ENCODE results near the gene CALN1. TPM values are rescaled to one million over a fixed set of nuclear protein-coding genes. Genes with fewer than 3 reads are reported as not detected.

The CALN1 gene
- total and polyA plus RNA-seq, 11 donors: not detected

- no peak for DNase-seq
- intact Hi-C loops (cut with DNase I): no loop called here
- H3K4me1 ChIP-seq: no peaks in the 10 kb centered on the region
- H3K36me3 ChIP-seq: no peaks in the 10 kb centered on the region
- no peak for ATAC-seq
- TF ChIP-seq CTCF (IDR thresholded peaks at IDR 0.05): no peak
- TF ChIP-seq POLR2A (IDR thresholded peaks at IDR 0.05): no peak
- H3K27me3 ChIP-seq: no peaks in the 10 kb centered on the region
- no peak overlapping the region for H3K27ac ChIP-seq
- 75 to 88% (median 81%) methylated on average over 7 of the region's 7 CpGs for WGBS, 4 donors
- no peaks in the 10 kb centered on the region for H3K9me3 ChIP-seq
- H3K4me3 ChIP-seq: no peak overlapping the region
Observed at GRCh38 chr7:71988201-71988600, 423.9 kb downstream of the CALN1 start.

GRCh38 chr7:71987200-71987767 lies 424.9 kb downstream of the CALN1 start:
- no peaks in the 10 kb centered on the region for H3K27me3 ChIP-seq
- no peak overlapping the region for H3K27ac ChIP-seq
- ATAC-seq: no peak
- intact Hi-C loops (cut with DNase I): no loop called here
- DNase-seq: no peak
- TF ChIP-seq CTCF (IDR thresholded peaks at IDR 0.05): no peak
- TF ChIP-seq POLR2A (IDR thresholded peaks at IDR 0.05): no peak
- no peaks in the 10 kb centered on the region for H3K36me3 ChIP-seq
- no peaks in the 10 kb centered on the region for H3K9me3 ChIP-seq
- no peaks in the 10 kb centered on the region for H3K4me1 ChIP-seq
- no peak overlapping the region for H3K4me3 ChIP-seq
- 81 to 85% (median 85%) methylated on average over 8 of the region's 8 CpGs for WGBS, 4 donors

- Histone ChIP-seq H3K4me1 (no peaks in the 10 kb centered on the region), H3K27me3 (no peaks in the 10 kb centered on the region), H3K4me3 (no peak overlapping the region), H3K27ac (no peak overlapping the region), H3K9me3 (no peaks in the 10 kb centered on the region), H3K36me3 (no peaks in the 10 kb centered on the region)
- ATAC-seq (no peak), DNase-seq (no peak)
- TF ChIP-seq CTCF (IDR thresholded peaks at IDR 0.05) (no peak), POLR2A (IDR thresholded peaks at IDR 0.05) (no peak)
- intact Hi-C loops (cut with DNase I): no loop called here
- 70 to 89% (median 74%) methylated on average over 2 of the region's 2 CpGs for WGBS, 4 donors
Observed at GRCh38 chr7:71984348-71984747, 427.8 kb downstream of the CALN1 start.

GRCh38 chr7:71982851-71983250 lies 429.3 kb downstream of the CALN1 start:
- DNase-seq: no peak
- Histone ChIP-seq H3K9me3 (no peaks in the 10 kb centered on the region), H3K27ac (no peak overlapping the region), H3K4me1 (no peaks in the 10 kb centered on the region), H3K27me3 (no peaks in the 10 kb centered on the region), H3K4me3 (no peak overlapping the region), H3K36me3 (no peaks in the 10 kb centered on the region)
- TF ChIP-seq POLR2A (IDR thresholded peaks at IDR 0.05) (no peak), CTCF (IDR thresholded peaks at IDR 0.05) (no peak)
- 57 to 67% (median 67%) methylated on average over 4 of the region's 4 CpGs for WGBS, 4 donors
- ATAC-seq: no peak
- intact Hi-C loops (cut with DNase I): no loop called here

Measured in heart left ventricle (tissue), 16 donors.